NCI-H187 (cell line): ENCODE results near the gene ACADM.
"Not testable (repeated sequence)": the region's sequence is repeated elsewhere in the genome, so short reads cannot be mapped to it uniquely, and the experiment has no call there.

Source experiments
- DNase-seq, 2 experiments: peaks; one replicate each; lab custom pipeline; 2025; lab: John Stamatoyannopoulos, UW

Gene ACADM

DNA sequence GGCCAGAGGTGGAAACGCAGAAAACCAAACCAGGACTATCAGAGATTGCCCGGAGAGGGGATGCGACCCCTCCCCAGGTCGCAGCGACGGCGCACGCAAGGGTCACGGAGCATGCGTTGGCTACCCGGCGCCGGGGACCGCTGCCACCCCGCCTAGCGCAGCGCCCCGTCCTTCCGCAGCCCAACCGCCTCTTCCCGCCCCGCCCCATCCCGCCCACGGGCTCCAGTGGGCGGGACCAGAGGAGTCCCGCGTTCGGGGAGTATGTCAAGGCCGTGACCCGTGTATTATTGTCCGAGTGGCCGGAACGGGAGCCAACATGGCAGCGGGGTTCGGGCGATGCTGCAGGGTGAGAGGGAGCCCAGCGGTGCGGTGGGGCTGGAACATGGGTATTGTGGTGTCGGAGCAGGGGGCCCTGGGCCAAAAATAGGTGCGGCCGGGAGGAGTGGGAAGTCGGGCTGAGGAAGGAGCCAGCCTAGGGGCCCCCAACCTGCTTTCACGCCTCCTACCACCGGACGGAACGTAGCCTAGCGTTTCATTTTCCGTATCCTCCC is at the start of gene ACADM:
TSS of gene ACADM (plus strand) at position 238 of the 551 bp plus-strand sequence. CDS start at position 317, 79 bp downstream.
- DNase-seq, result peak; percentile 60 to 61

DNA sequence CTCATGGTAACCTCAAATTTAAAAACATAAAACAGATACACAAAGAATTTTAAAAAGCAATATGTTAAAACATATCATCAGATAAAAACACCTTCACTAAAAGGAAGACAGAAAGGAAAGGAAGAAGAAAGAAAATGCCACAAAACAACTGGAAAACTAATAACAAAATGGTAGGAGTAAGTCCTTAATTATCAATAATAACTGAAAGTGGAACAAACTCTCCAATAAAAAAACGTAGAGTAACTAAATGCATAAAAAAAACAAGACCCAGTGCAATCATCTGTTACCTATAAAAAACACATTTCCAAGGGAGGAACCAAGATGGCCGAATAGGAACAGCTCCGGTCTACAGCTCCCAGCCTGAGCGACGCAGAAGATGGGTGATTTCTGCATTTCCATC is 47.1 kb upstream of the ACADM start:
- peak in 1 of 2 experiments; percentile 9 for DNase-seq

GRCh38 chr1:75677964-75678363 is 46.5 kb upstream of the ACADM start:
- DNase-seq, result peak in 1 of 2 experiments; percentile 4

DNA sequence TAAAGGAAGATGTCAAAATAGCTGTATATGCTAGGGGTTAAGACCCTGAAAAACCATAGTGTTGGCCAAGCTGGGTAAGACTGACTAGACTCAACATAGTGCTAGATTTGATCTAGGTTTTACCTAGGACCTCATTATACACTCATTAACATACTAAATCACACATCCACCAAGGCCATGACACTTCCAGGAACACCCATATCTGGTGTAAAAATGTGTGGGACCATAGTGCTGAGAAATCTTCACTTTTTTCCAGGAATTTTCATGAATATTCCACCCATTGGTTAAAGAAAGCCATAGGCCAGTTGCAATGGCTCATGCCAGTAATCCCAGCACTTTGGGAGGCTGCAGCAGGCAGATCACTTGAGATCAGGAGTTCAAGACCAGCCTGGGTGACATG is 34.0 kb upstream of the ACADM start:
- DNase-seq, result no peak

- DNase-seq, result no peak
Observed at GRCh38 chr1:75693551-75693950, 31.0 kb upstream of the ACADM start.

DNA sequence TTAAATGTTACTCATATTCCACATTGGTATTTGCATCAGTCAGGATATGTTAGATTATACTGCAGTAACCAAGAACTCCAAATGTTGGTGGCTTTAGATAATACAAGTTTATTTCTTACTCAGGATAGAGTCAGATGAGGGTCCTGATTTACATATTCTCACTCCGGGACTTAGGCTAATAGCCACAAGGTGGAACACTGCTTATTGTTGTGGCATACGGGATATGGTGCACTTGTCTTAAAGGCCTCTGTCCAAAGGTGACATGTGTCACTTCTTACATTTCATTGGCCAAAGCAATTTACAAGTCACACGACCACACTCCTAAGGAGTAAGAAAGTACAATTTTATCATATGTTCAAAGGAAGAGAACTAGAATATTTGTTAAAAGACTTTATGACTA is 28.5 kb upstream of the ACADM start:
- no peak for DNase-seq

DNA sequence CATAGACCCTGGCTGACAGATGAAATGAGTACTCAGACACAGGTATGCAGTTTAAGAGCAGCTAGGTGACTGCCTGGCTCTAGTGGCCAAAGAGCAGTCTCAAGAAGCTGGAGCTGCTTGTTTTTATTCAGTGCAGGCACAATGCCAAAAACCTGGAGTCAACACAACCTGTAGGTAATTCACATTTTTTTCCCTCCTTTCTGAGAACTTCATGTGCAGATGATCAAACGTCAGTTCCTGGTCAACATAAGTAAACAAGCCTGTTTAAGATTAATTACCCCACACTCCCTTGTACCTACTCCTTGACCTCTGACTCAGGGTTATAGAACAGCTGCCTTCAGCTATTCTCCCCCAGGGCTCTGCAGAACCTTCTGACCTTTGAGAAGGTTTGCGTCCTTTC is 17.3 kb upstream of the ACADM start:
- no peak for DNase-seq

DNA sequence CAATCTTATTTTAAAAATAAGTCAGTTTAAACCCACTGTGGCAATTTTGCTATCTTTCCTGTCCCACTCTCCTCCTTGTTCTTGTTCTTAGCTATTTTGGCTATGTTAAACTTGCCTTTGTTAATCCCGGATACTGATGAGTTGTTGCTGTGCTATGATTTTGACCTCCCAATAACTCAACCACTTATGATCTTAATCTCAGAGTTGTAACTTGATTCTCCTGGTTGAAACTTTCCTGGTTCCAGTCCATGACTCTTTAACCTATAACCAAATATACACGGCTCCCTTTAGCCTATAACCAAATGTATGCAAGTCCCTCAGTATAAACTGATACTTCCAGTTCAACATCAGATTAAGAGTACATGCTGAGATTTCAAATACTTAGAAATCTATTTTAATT is 15.6 kb upstream of the ACADM start:
- DNase-seq, result no peak

- DNase-seq, result no peak
Observed at GRCh38 chr1:75710832-75711231, 13.7 kb upstream of the ACADM start.

GRCh38 chr1:75711846-75712245 is 12.7 kb upstream of the ACADM start:
- no peak for DNase-seq

DNA sequence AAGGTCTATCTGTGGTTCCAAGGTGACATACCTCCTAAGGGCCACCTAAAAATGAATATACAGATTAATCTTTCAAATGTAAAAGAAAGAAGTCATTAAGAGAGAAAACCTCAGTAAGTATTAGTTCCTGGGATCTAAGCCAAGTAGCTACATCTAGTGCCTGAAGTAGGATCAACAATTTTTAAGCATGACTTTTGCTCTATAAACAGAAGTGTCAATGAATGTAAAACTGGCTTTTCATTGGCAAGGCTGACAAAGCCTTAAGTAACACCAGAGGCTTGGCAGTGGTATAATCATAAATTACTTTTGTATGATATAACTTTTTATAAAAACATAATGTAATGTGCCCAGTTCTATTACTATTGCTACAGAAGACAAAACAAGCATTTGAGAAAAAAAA is 12.2 kb upstream of the ACADM start:
- no peak for DNase-seq

- no peak for DNase-seq
Observed at GRCh38 chr1:75719810-75720209, 4.7 kb upstream of the ACADM start.

- DNase-seq, result no peak
Observed at GRCh38 chr1:75720325-75720724, 4.2 kb upstream of the ACADM start.

DNA sequence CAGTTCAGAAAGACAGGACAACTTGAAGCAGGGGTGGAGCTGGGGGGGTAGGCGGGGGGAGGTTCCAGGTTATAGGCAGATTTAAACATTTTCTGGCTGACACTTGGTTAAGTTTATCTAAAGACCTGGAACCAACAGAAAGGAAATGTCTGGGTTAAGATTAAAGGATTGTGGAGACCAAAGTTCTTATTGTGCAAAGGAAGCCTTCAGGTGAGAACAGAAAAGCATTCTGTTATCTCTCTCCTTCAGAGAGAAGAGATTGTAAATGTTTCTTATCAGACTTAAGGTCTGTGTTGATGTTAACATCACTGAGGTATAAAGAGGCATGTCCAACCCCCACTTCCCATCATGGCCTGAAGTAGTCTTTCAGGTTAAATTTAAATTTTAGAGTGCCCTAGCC is 3.7 kb upstream of the ACADM start:
- DNase-seq, result no peak

- not testable (repeated sequence) for DNase-seq
Observed at GRCh38 chr1:75722246-75722645, 2.3 kb upstream of the ACADM start.

DNA sequence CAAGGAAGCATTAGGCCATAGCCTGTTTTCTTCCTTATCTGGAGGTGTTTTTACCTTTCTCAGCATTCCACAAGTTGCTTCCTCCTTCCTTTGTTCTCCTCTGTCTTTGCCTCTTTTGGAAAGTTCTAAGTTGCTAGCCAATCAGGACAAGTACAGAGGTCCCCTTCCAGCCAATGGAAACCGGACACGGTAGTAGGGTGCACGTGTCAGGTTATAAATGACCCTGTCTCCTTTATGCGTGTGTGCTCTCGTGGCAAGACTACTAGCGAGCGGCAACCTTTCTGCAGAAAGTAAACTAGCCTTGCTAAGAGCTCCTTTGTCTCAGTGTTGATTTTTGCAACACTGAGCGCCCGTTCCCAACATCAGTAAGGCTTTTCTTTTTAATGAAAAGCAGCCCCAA is 1.5 kb upstream of the ACADM start:
- DNase-seq, result no peak

DNA sequence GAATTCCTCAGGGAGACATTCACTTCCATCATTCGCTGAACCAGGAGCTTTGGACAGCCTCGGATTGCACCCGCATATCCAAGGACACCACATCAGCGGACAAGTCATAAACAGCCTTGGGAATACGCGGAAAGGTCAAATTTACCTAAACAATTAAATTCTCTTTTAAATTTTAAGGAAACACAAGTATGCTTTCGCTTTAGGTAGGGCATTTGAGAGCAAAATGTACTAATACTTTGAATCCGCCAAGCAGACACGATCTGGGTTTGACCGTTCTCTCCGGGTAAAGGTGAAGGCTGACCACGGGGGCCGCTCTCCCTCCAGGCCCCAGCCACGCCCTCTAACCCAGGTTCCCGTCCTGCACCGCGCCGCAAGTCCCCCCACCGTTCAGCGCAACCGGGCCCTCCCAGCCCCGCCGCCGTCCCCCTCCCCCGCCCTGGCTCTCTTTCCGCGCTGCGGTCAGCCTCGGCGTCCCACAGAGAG is 479 bp upstream of the ACADM start:
- DNase-seq, result peak; percentile 53 to 73

- DNase-seq, result no peak
Observed at GRCh38 chr1:75725266-75725665, 757 bp downstream of the ACADM start.

DNA sequence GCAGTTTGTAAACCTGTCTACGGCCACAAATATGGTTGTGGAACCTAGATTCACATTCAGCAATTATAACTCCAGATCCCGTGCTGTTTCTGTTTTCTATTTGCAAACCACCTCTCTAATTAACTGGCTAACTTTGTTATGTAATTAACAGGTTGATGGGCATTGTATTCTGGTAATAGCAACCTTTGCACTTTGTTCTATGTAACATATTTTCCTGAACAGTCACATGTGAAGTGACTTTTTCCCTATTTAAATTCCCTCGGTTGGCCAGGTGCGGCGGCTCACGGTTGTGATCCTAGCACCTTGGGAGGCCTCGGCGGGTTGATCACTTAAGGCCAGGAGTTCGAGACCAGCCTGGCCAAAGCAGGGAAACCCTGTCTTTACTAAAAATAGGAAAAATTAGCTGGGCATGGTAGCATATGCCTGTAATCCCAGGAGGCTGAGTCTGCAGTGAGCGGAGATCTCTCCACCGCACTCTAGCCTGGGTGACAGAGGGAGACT is 1.4 kb downstream of the ACADM start:
- DNase-seq, result no peak

- no peak for DNase-seq
Observed at GRCh38 chr1:75727571-75727970, 3.1 kb downstream of the ACADM start.

GRCh38 chr1:75730432-75730831 is 5.9 kb downstream of the ACADM start:
- DNase-seq, result no peak

DNA sequence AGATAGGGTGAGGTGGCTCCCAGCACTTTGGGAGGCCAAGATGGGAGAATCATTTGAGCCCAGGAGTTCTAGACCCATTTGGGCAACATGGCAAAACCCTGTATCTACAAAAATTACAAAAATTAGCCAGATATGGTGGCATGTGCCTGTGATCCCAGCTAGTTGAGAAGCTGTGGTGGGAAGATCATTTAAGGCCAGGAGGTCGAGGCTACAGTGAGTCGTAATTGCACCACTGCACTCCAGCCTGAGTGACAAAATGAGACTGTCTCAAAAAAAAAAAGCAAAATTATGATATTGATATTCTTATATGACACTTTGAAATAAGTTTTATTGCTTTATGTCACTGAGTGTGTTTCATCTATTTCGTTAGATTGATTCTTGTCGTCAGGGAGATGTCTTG is 7.4 kb downstream of the ACADM start:
- DNase-seq, result no peak

DNA sequence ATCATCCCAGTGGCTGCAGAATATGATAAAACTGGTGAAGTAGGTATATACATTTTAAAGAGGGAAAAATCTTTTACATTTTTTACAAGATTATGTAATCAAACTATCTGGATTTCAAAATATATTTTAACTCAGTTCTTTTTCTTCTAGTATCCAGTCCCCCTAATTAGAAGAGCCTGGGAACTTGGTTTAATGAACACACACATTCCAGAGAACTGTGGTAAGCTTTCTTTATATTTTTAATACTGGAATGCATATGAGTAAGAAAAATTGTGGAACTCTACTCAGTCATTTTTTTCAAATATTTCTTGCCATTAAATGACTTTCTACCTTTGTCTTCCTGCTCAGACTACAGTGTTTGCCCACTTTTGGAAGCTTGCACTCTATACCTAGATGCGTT is 8.2 kb downstream of the ACADM start:
- DNase-seq, result no peak

DNA sequence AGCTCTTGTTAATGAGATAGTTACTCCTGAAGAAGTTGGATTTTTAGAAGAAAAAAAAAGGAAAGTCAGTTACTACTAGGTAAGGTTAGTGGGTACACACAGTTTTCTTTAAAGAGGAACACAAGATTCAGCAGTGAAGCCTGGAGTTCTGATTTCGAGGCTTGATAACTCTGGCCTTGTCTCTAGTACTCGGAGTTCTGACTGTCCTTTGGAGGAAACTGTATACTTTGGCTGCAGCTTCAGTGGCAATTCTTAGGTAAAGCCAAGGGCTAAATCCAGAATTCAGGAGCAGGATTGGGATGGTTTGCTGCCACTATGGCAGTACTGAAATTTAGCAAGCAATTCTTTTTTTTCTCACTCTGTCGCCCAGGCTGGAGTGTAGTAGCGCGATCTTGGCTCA is 9.2 kb downstream of the ACADM start:
- DNase-seq, result no peak
